AG09319 (cell line): Measurements from ENCODE around the gene POU4F1.

Source experiments
- DNase-seq: peaks from one replicate; pipeline ENCODE4 v3.0.0-alpha.2; 2010; ENCODE audit warnings: low read depth; ENCODE audit errors: extremely low read depth
- TF ChIP-seq, protein P1 (sequence below): IDR thresholded peaks from 2 replicates; pipeline ENCODE4 v1.5.1; 2011; ENCODE audit warnings: low read depth, mild to moderate bottlenecking, inconsistent platforms, low read length, moderate library complexity

POU4F1 gene

DNA sequence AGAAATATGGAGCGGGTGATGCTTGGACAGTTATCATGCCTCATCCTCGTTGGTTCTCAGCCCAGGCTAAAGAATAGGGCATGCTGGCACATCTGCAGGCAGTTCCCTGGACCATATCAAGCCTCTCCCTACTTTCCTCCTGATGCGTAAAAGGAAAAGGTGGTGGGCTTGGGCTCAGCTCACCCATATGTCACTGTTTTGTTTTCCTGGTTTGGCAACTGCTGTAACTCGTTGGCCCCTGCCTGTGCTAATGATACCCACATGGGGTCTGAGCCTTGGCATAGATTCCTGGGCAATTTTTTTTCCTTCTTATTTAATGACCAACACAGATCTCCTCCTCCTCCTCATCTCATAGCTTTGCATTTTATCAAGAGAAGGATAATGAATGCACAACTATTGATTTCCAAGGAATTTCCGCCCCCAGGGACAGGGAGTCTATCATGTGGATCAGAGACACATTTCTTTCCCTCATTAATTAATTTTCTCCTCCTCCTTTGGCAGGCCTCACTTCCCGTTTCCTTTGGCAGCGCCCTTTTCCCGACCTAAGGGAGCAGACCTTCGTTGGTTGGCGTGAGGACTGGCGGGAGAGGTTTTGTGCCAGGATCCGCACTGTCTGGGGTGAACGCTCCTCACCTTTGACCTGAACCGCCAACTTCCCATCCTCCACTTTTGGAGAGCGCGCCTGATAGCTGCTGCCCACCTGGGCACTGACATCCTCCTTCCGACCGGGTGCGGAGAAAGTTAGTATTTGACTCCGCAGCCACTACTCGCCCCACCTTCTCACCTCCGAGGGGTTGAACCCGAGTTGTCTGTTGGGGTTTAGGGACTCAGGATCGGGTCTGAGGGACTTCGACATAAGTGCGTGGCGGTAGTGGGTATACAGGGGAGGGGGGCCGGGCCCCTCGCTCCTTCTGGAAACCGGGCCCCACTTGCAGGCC, 3.4 kb upstream of the POU4F1 start:
- no peak for DNase-seq
- TF ChIP-seq, protein P1, sequence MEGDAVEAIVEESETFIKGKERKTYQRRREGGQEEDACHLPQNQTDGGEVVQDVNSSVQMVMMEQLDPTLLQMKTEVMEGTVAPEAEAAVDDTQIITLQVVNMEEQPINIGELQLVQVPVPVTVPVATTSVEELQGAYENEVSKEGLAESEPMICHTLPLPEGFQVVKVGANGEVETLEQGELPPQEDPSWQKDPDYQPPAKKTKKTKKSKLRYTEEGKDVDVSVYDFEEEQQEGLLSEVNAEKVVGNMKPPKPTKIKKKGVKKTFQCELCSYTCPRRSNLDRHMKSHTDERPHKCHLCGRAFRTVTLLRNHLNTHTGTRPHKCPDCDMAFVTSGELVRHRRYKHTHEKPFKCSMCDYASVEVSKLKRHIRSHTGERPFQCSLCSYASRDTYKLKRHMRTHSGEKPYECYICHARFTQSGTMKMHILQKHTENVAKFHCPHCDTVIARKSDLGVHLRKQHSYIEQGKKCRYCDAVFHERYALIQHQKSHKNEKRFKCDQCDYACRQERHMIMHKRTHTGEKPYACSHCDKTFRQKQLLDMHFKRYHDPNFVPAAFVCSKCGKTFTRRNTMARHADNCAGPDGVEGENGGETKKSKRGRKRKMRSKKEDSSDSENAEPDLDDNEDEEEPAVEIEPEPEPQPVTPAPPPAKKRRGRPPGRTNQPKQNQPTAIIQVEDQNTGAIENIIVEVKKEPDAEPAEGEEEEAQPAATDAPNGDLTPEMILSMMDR, result no peak

DNA sequence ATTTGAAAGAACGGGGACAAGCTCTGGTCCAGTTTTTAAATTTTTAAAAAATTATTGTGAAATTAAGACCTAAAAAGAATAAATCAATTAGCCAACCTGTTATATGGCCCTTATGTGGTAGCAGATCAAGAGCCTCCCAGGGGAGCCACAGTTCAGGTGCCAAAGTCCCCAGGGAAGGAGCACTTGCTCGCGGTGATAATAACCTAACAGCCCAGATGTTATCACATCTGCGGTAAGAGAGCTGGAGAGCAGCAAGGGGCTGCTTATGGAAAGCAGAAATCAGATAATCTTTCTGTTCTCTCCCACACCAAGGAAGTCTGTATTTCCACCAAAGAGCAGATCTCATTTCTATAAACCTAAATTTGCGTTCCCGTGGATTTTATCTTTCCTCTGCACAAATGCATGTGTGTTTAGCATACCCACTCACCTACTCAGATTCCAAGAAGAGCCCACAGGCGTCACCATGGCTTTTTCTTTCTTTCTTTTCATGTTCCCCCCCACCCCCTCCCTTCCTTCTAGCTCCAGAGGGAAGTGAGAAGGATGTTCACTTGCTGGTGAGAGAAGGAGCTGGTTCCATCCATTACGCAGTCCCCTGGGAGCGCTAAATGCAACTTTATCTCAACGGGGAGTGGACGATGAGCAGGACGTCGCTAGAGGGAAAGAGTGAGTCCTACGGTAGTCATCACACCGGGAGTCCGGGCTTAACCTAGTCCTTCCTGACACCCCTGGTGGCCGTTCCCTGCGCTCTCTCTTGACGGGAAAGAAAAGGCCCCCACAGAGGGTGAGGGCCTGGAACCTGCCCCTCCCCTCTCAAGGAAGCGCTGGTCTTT, 1.6 kb upstream of the POU4F1 start:
- no peak for DNase-seq
- TF ChIP-seq, protein P1, result no peak

DNA sequence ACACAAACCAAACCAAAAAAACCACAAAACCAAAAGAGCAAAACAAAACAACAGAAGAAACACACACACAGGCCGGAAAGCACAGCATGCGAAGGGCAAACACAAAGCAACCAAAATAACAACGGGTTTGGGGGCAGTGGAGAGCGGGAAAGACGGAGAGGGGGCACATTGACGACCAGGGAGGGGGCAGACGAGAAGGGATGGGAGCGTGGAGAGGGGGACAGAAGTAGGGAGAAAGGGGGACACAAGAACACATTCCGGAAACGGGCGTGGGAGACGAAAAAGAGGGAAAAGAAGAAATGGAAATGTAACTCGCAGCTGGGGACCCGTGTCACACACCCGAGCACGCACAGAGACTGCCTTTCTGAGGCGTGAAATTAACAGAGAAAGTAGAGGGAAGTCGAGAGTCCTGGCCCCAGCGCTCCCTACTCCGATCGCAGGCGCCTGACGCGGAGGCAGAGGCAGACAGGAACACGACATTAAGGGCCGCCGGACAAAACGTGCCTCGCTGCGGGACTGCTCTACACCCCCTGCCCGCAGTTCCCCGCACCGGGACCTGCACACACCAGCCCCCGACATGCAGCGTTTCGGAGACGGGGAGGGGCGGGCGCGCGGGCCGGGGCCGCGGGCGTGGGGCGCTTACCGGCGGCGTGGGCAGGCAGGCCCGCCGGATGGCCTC, 652 bp downstream of the POU4F1 start:
- TF ChIP-seq, protein P1, result no peak

DNA sequence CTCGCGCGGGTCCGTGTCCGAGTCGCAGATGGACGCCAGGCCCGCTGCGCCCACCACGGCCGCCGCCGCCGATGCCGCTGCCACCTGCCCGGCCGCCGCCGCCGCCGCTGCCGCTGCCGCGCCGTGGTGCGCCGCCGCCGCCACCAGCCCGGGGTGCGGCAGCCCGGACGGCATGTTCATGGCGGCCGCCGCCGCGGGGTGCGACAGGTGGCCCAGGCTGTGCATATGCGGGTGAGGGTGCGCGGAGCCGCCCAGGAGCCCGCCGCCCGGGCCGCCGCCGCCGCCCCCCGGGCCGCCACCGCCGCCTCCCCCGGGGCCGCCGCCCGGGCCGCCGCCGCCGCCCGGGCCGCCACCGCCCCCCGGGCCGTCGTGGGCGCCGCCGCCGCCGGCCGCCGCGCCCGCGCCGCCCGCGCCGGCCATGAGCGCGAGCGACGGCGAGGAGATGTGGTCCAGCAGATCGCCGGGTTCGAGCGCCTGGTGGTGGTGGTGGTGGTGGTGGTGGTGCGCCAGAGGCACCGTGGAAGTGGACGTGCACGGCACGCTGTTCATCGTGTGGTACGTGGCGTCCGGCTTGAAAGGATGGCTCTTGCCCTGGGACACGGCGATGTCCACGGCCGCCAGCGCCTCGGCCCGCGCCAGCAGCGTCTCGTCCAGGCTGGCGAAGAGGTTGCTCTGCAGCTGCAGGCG, 1.3 kb downstream of the POU4F1 start:
- TF ChIP-seq, protein P1, result no peak
- DNase-seq, result no peak

More for the DNA sequence above, 652 bp downstream of the POU4F1 start:
- no peak for DNase-seq

DNA sequence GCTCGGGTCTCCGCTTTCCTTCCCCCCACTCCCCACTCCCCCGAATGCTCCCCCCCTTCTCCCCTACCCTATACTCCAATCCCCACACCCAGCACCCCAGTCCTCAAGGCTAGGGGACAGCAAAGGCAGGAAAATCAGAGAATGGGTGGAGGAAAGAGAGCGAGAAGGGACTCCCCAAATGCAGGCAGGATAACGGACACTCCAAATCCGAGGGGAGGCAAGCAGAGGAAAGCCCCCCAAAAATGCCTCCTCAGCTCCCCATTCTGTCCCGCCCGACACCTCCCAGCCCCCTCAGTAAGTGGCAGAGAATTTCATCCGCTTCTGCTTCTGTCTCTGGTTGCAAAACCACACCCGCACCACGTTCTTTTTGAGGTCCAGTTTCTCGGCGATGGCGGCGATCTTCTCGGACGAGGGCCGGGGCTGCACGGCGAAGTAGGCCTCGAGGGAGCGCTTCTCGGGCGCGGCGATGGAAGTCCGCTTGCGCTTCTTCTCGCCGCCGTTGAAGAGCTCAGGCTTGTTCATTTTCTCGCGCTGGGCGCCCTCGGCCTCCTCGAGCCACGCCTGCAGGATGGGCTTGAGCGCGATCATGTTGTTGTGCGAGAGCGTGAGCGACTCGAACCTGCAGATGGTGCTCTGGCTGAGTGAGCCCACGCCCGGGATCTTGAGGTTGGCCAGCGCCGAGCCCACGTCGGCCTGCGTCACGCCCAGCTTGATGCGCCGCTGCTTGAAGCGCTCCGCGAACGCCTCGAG, 2.1 kb downstream of the POU4F1 start:
- no peak for DNase-seq
- TF ChIP-seq, protein P1, result no peak

DNA sequence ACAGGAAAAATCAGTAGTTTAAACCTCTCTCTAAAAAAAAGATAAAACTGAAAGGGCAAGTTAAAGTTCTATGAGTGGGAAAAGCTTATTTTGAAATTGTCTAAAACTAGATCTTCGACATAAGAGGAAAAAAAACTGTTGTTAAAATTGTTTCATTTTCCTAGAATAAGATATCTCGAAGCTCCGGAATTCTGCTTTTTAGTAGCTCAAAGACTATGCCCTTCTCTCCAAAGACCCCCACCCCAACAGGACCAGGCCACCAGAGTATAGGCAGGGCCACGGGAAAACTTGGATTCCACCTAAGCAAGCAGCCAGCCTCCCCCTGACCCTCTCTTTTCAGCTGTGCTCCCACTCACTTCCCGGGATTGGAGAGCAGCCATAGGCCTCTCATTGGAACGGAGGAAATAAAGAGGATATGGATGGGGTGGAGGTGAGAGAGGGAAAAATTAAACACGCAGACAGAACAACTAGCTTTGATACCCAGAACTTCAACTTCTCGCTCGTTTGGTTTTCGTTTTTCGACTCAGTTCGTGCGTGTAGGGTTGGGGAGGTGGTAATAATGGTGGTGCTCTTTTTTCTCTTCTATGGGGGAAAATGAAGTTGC, 3.0 kb downstream of the POU4F1 start:
- TF ChIP-seq, protein P1, result no peak
- no peak for DNase-seq
